Neural progenitor cell (in vitro differentiated cells): ENCODE measurements around the gene ARSJ. TPM values are rescaled to one million over a fixed set of nuclear protein-coding genes. Genes with fewer than 3 reads are reported as not detected.

Source experiments
- DNase-seq: peaks from one replicate; pipeline ENCODE4 v3.0.0-alpha.2; 2016; ENCODE audit warnings: low spot score
- H2AFZ ChIP-seq: fragments of 200-600 bp; sonication (generic); replicated peaks from 2 replicates; pipeline ENCODE4 v1.6.1; 2016; ENCODE audit warnings: antibody characterized with exemption
- H3F3A ChIP-seq: fragments of 200-600 bp; sonication (generic); 2 replicates; pipeline ENCODE4 v1.6.1; 2016; ENCODE audit warnings: antibody characterized with exemption, low read depth
- H3K27ac ChIP-seq: fragments of 200-600 bp; sonication (generic); 2 replicates; pipeline ENCODE4 v1.5.1; 2016; ENCODE audit warnings: mild to moderate bottlenecking
- H3K27me3 ChIP-seq: fragments of 200-600 bp; sonication (generic); 2 replicates; pipeline ENCODE4 v1.6.1; 2016; ENCODE audit warnings: mild to moderate bottlenecking, moderate library complexity
- H3K36me3 ChIP-seq: fragments of 200-600 bp; sonication (generic); 2 replicates; pipeline ENCODE4 v1.5.1; 2016
- H3K4me1 ChIP-seq: fragments of 200-600 bp; sonication (generic); 2 replicates; pipeline ENCODE4 v1.6.1; 2016; ENCODE audit warnings: mixed run types
- H3K4me2 ChIP-seq: fragments of 200-600 bp; sonication (generic); 2 replicates; pipeline ENCODE4 v1.6.1; 2016
- H3K4me3 ChIP-seq: fragments of 200-600 bp; sonication (generic); 2 replicates; pipeline ENCODE4 v1.5.1; 2016
- H3K79me2 ChIP-seq: fragments of 200-600 bp; sonication (generic); 2 replicates; pipeline ENCODE4 v1.6.1; 2016; ENCODE audit warnings: low read depth
- H3K9ac ChIP-seq: fragments of 200-600 bp; sonication (generic); 2 replicates; pipeline ENCODE4 v1.6.1; 2016
- H3K9me3 ChIP-seq: fragments of 200-600 bp; sonication (generic); 2 replicates; pipeline ENCODE4 v1.5.1; 2016; ENCODE audit warnings: low read depth
- H4K20me1 ChIP-seq: fragments of 200-600 bp; sonication (generic); 2 replicates; pipeline ENCODE4 v1.6.1; 2016; ENCODE audit warnings: low read depth
- H3K27ac Mint-ChIP-seq: 3 replicates; pipeline ENCODE4 v1.8.0; 2021; ENCODE audit warnings: mixed read lengths
- H3K27me3 Mint-ChIP-seq: 2 replicates; pipeline ENCODE4 v1.8.0; 2022; ENCODE audit warnings: low read depth, mild to moderate bottlenecking, inconsistent platforms, moderate library complexity, mixed read lengths; ENCODE audit not compliant: insufficient read depth
- H3K36me3 Mint-ChIP-seq: 3 replicates; pipeline ENCODE4 v1.8.0; 2021; ENCODE audit warnings: mixed read lengths
- H3K4me1 Mint-ChIP-seq: 3 replicates; pipeline ENCODE4 v1.8.0; 2021; ENCODE audit warnings: mixed read lengths
- H3K4me3 Mint-ChIP-seq: 3 replicates; pipeline ENCODE4 v1.8.0; 2021; ENCODE audit warnings: mild to moderate bottlenecking, moderate library complexity, mixed read lengths
- H3K9me3 Mint-ChIP-seq: 3 replicates; pipeline ENCODE4 v1.8.0; 2020; ENCODE audit warnings: mixed read lengths
- CTCF ChIP-seq: fragments of 200-600 bp; sonication (generic); IDR thresholded peaks from 2 replicates; pipeline ENCODE4 v1.5.1; 2017; ENCODE audit warnings: antibody characterized with exemption, mild to moderate bottlenecking
- EZH2 ChIP-seq: fragments of 200-600 bp; sonication (generic); IDR thresholded peaks from 2 replicates; pipeline ENCODE4 v1.6.1; 2017; ENCODE audit warnings: antibody characterized with exemption, mild to moderate bottlenecking, moderate library complexity
- EZH2phosphoT487 ChIP-seq: fragments of 200-600 bp; sonication (generic); IDR thresholded peaks from 2 replicates; pipeline ENCODE4 v1.6.1; 2017; ENCODE audit warnings: antibody characterized with exemption
- total RNA-seq: library from RNA; depleted of rRNA; stranded (reverse); fragments of >200 nt; gene quantifications from 2 replicates; pipeline ENCODE4 v1.2.3, GENCODE V29; 2015; ENCODE audit warnings: low replicate concordance

ARSJ gene
- 0.25 and 0.28 TPM in 2 replicates for total RNA-seq

GRCh38 chr4:113979148-113979904 is at the start of gene ARSJ:
Gene ARSJ, minus strand, starts transcription at chr4:113979647. Its CDS starts 813 bp downstream, at chr4:113978834.
- H3K9ac ChIP-seq = peak within 1 kb of the TSS; percentile 3
- peaks cover 7% of the 10 kb centered on the region for H3F3A ChIP-seq
- H3K4me3 ChIP-seq = peak within 1 kb of the TSS; percentile 71
- no peaks in the 10 kb centered on the region for H3K9me3 ChIP-seq
- DNase-seq = peak; percentile 76
- no peaks in the 10 kb centered on the region for H3K36me3 ChIP-seq
- no peaks in the 10 kb centered on the region for H3K79me2 ChIP-seq
- TF ChIP-seq EZH2 (peak; percentile 83), EZH2phosphoT487 (peak; percentile 43), CTCF (peak; percentile 4)
- Mint-ChIP-seq H3K36me3 (no peaks in the 10 kb centered on the region), H3K4me3 (peak within 1 kb of the TSS; percentile 91), H3K27ac (no peak within 1 kb of the TSS), H3K9me3 (peaks cover 2% of the 10 kb centered on the region), H3K4me1 (peaks cover 6% of the 10 kb centered on the region), H3K27me3 (peaks cover 14% of the 10 kb centered on the region)
- peaks cover 6% of the 10 kb centered on the region for H3K4me1 ChIP-seq
- no peaks in the 10 kb centered on the region for H4K20me1 ChIP-seq
- H3K4me2 ChIP-seq = peak within 1 kb of the TSS; percentile 96
- H3K27me3 ChIP-seq = peaks cover 36% of the 10 kb centered on the region
- peak within 1 kb of the TSS; percentile 92 for H2AFZ ChIP-seq
- H3K27ac ChIP-seq = no peak within 1 kb of the TSS

GRCh38 chr4:114028071-114028470 is 48.6 kb upstream of the ARSJ start:
- H3K4me3 Mint-ChIP-seq = no peak overlapping the region
- Histone ChIP-seq H3F3A (no peaks in the 10 kb centered on the region), H3K9me3 (no peaks in the 10 kb centered on the region), H3K4me3 (no peak overlapping the region), H3K27ac (no peak overlapping the region), H4K20me1 (no peaks in the 10 kb centered on the region), H3K79me2 (no peaks in the 10 kb centered on the region), H3K36me3 (no peaks in the 10 kb centered on the region), H3K4me2 (no peak overlapping the region), H3K4me1 (no peaks in the 10 kb centered on the region), H3K9ac (no peak overlapping the region), H3K27me3 (no peaks in the 10 kb centered on the region), H2AFZ (no peak overlapping the region)
- H3K9me3 Mint-ChIP-seq = no peaks in the 10 kb centered on the region
- H3K4me1 Mint-ChIP-seq = no peaks in the 10 kb centered on the region
- no peaks in the 10 kb centered on the region for H3K36me3 Mint-ChIP-seq
- no peak for DNase-seq
- no peak overlapping the region for H3K27ac Mint-ChIP-seq
- no peaks in the 10 kb centered on the region for H3K27me3 Mint-ChIP-seq
- TF ChIP-seq EZH2 (no peak), EZH2phosphoT487 (no peak), CTCF (no peak)

- no peaks in the 10 kb centered on the region for H3K9me3 ChIP-seq
- no peaks in the 10 kb centered on the region for H3K4me1 ChIP-seq
- no peaks in the 10 kb centered on the region for H4K20me1 ChIP-seq
- H3K27me3 ChIP-seq = no peaks in the 10 kb centered on the region
- no peak for TF ChIP-seq EZH2
- no peak for TF ChIP-seq CTCF
- TF ChIP-seq EZH2phosphoT487 = no peak
- no peaks in the 10 kb centered on the region for H3K36me3 ChIP-seq
- H3K79me2 ChIP-seq = no peaks in the 10 kb centered on the region
- H3F3A ChIP-seq = no peaks in the 10 kb centered on the region
- no peak overlapping the region for H3K27ac ChIP-seq
- H3K9ac ChIP-seq = no peak overlapping the region
- H3K4me3 ChIP-seq = no peak overlapping the region
- H3K27me3 Mint-ChIP-seq = no peaks in the 10 kb centered on the region
- H3K4me3 Mint-ChIP-seq = no peak overlapping the region
- no peak overlapping the region for H3K4me2 ChIP-seq
- H3K9me3 Mint-ChIP-seq = no peaks in the 10 kb centered on the region
- H3K27ac Mint-ChIP-seq = no peak overlapping the region
- H3K4me1 Mint-ChIP-seq = no peaks in the 10 kb centered on the region
- H3K36me3 Mint-ChIP-seq = no peaks in the 10 kb centered on the region
- DNase-seq = no peak
- H2AFZ ChIP-seq = no peak overlapping the region
Measured at GRCh38 chr4:114027596-114027995, 48.1 kb upstream of the ARSJ start.
